Endothelial cell of umbilical vein (primary cell): ENCODE measurements around the gene LGR6. TPM values are rescaled to one million over a fixed set of nuclear protein-coding genes. Genes with fewer than 3 reads are reported as not detected.

Source experiments
- BruUV-seq: library from RNA; stranded (reverse); fragments of 400-500 nt; replicated peaks from 2 replicates; lab custom pipeline; 2021; lab: Mats Ljungman, UMichigan
- CTCF ChIA-PET: fragments of 300-600, 350-600 bp; sonication (Branson Sonifier 250); formaldehyde crosslinking; loops from one replicate; lab custom pipeline; 2021; ENCODE audit warnings: antibody characterized with exemption, inconsistent platforms; lab: Charles Lee
- POLR2A ChIA-PET: fragments of 300-600, 350-600 bp; sonication (Branson Sonifier 250); formaldehyde crosslinking; loops from one replicate; lab custom pipeline; 2021; ENCODE audit warnings: antibody characterized with exemption, inconsistent platforms; lab: Charles Lee
- DNase-seq: peaks from one replicate; pipeline ENCODE4 v3.0.0-alpha.2; 2011; ENCODE audit warnings: low read depth, low spot score
- FAIRE-seq: peaks from 2 replicates; lab custom pipeline; 2011; peaks lifted over from hg19 to GRCh38; lab: Jason Lieb, UNC
- H2AFZ ChIP-seq: 2 replicates; pipeline ENCODE4 v1.6.0; 2012; ENCODE audit warnings: low read depth, low read length, control low read depth, inconsistent platforms
- H3K27ac ChIP-seq: 2 replicates; pipeline ENCODE4 v1.5.1; 2011; ENCODE audit warnings: low read depth, mild to moderate bottlenecking, control low read depth, low read length, moderate library complexity; ENCODE audit not compliant: insufficient read depth
- H3K27me3 ChIP-seq, 2 experiments: 2 replicates each; pipeline versions ENCODE4 v1.6.0 to v1.6.1; 2011; ENCODE audit warnings: low read length in 2 of 2, mixed read lengths in 1 of 2; ENCODE audit not compliant: control insufficient read depth in 2 of 2, insufficient read depth in 2 of 2
- H3K36me3 ChIP-seq, 2 experiments: 2 replicates in 1 of 2; 3 replicates in 1 of 2; pipeline ENCODE4 v1.5.1; 2011; ENCODE audit warnings: low read length in 2 of 2, mild to moderate bottlenecking in 1 of 2, moderate library complexity in 1 of 2; ENCODE audit not compliant: control insufficient read depth in 2 of 2, insufficient read depth in 2 of 2; ENCODE audit errors: extremely low read depth in 1 of 2
- H3K4me1 ChIP-seq: 3 replicates; pipeline ENCODE4 v1.5.1; 2011; ENCODE audit warnings: mild to moderate bottlenecking, low read length; ENCODE audit not compliant: control insufficient read depth, insufficient read depth; ENCODE audit errors: extremely low read depth
- H3K4me2 ChIP-seq: 2 replicates; pipeline ENCODE4 v1.6.1; 2011; ENCODE audit warnings: low read length, control low read depth, mixed read lengths; ENCODE audit not compliant: insufficient read depth
- H3K4me3 ChIP-seq, 3 experiments: fragments of 200-600 bp in 1 of 3; sonication (generic), shearing (Covaris generic) in 1 of 3; replicated peaks in 1 of 3; 2 replicates each; pipeline ENCODE4 v1.5.1; 2011 to 2016; ENCODE audit warnings: control low read depth in 3 of 3, low read length in 3 of 3, mild to moderate bottlenecking in 2 of 3, inconsistent platforms in 1 of 3, low read depth in 1 of 3, moderate library complexity in 1 of 3; ENCODE audit not compliant: insufficient read depth in 1 of 3
- H3K79me2 ChIP-seq: 2 replicates; pipeline ENCODE4 v1.6.0; 2012; ENCODE audit warnings: low read length, inconsistent platforms; ENCODE audit not compliant: control insufficient read depth, insufficient read depth
- H3K9ac ChIP-seq: replicated peaks from 2 replicates; pipeline ENCODE3; 2011; ENCODE audit warnings: low read length, control low read depth; ENCODE audit not compliant: insufficient read depth; ENCODE audit errors: extremely low read depth
- H3K9me1 ChIP-seq: replicated peaks from 3 replicates; pipeline ENCODE4 v1.6.0; 2011; ENCODE audit warnings: mild to moderate bottlenecking, low read length; ENCODE audit not compliant: control insufficient read depth, insufficient read depth; ENCODE audit errors: extremely low read depth
- H3K9me3 ChIP-seq: replicated peaks from 2 replicates; pipeline ENCODE4 v1.5.1; 2012; ENCODE audit warnings: low read length, inconsistent platforms; ENCODE audit not compliant: control insufficient read depth, insufficient read depth
- H4K20me1 ChIP-seq: replicated peaks from 2 replicates; pipeline ENCODE3; 2011; ENCODE audit warnings: mild to moderate bottlenecking, low read length; ENCODE audit not compliant: control insufficient read depth, insufficient read depth; ENCODE audit errors: extremely low read depth
- EZH2 ChIP-seq: IDR thresholded peaks from 2 replicates; pipeline ENCODE4 v1.6.1; 2012; ENCODE audit warnings: borderline replicate concordance, low read depth, mild to moderate bottlenecking, moderate library complexity, low read length, inconsistent platforms; ENCODE audit not compliant: severe bottlenecking
- FOS ChIP-seq: IDR thresholded peaks from 2 replicates; pipeline ENCODE4 v1.6.1; 2011; ENCODE audit warnings: mild to moderate bottlenecking, low read length, moderate library complexity, borderline replicate concordance; ENCODE audit not compliant: insufficient read depth
- GATA2 ChIP-seq: IDR thresholded peaks from 2 replicates; pipeline ENCODE4 v1.7.0; 2011; ENCODE audit warnings: low read depth, mild to moderate bottlenecking, moderate library complexity, mixed read lengths, low read length; ENCODE audit not compliant: insufficient read length, insufficient read depth
- JUN ChIP-seq: IDR thresholded peaks from 2 replicates; pipeline ENCODE4 v1.6.1; 2011; ENCODE audit warnings: borderline replicate concordance, low read depth; ENCODE audit not compliant: insufficient read length, insufficient read depth
- MYC ChIP-seq: IDR thresholded peaks from one replicate; pipeline ENCODE4 v1.6.1; 2011; ENCODE audit warnings: mild to moderate bottlenecking, low read depth, low read length
- POLR2A ChIP-seq: IDR thresholded peaks from 2 replicates; pipeline ENCODE4 v1.6.1; 2012; ENCODE audit warnings: low read depth, mild to moderate bottlenecking, control low read depth, low read length
- POLR2AphosphoS5 ChIP-seq: IDR thresholded peaks from 2 replicates; pipeline ENCODE4 v1.6.1; 2012; ENCODE audit warnings: low read depth, mild to moderate bottlenecking, control low read depth, low read length, moderate library complexity; ENCODE audit not compliant: insufficient read depth
- dilution Hi-C: fragments of 300-500 bp; cut with MboI; formaldehyde crosslinking; loops from one replicate; pipeline ENCODE4 v1.15.0; 2019; ENCODE audit warnings: low sequenced_read_pairs; ENCODE audit not compliant: extremely low pct_ligation_motif_present
- intact Hi-C: fragments of 100-400 bp; cut with micrococcal nuclease; formaldehyde crosslinking; loops from one replicate; pipeline ENCODE4 v1.10.0; 2022
- polyA plus RNA-seq, 4 experiments: library from polyadenylated mRNA; depleted of rRNA in 3 of 4; stranded (reverse) in 3 of 4; unstranded in 1 of 4; fragments of >200 nt; gene quantifications; 2 replicates each; pipeline versions ENCODE4 v1.2.1 to v1.2.3, GENCODE V29; 2011 to 2012; ENCODE audit warnings: missing spikeins in 1 of 4
- total RNA-seq: library from RNA; stranded (reverse); gene quantifications from 2 replicates; pipeline ENCODE4 v1.2.3, GENCODE V29; 2021
- TF ChIP-seq, protein P1 (sequence below), 2 donors: IDR thresholded peaks; 1 replicate in 1 of 2; 2 replicates in 1 of 2; pipeline ENCODE4 v1.5.1; 2011; ENCODE audit warnings: low read length in 2 of 2, mild to moderate bottlenecking in 2 of 2, moderate library complexity in 2 of 2, control low read depth in 1 of 2, inconsistent platforms in 1 of 2, low read depth in 1 of 2; ENCODE audit not compliant: insufficient read depth in 1 of 2; ENCODE audit errors: extremely low read depth in 1 of 2
- TF ChIP-seq, protein P2 (sequence below): IDR thresholded peaks from 2 replicates; pipeline ENCODE4 v1.6.1; 2011; ENCODE audit not compliant: insufficient read depth, insufficient read length

The LGR6 gene
- total and polyA plus RNA-seq, 2 donors (not counting 3 experiments of a cell fraction or from before 2014, with no cell fraction given) = not detected

DNA sequence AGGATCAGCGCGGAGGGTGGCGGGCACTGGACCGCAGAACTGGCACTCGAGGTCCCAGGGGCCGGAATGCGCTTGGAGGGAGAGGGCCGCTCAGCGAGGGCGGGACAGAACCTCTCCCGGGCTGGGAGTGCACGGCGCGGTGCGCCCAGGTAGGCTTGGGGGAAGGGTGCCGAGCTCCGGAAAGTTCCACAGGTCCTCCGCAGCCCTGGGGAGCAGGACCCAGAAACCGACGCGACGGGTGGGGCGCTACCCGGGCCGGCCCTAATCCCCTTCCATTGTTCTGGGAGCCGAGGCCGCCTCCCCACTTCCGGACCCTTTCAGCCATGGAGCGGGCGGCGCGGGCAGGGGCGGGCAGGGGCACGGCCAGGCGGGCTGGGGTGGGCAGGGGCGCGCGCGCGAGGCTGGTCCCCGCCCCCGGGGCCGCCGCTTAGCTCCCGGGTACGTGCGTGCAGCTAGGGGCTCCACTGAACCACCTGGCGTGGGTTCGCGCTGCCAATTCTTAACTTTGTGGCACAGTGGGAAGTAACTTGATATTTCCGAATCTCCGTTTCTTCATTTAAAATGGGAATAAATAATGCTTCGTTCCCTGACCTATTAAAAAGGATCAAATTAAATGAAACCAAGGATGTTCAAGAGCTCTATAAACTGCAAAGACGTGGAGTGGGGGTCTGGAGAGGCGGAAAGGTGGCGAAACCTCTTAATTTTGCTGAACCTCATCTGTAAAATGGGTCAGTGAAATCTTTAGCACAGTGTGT, 20.7 kb downstream of the LGR6 start:
- Histone ChIP-seq H3K79me2 (no peaks in the 10 kb centered on the region), H3K4me1 (peaks cover 2% of the 10 kb centered on the region), H4K20me1 (no peaks in the 10 kb centered on the region), H3K27ac (no peak overlapping the region), H3K4me3 (peak overlapping the region in 1 of 3 experiments; percentile 21), H3K9me1 (no peaks in the 10 kb centered on the region), H3K36me3 (no peaks in the 10 kb centered on the region), H3K9ac (no peak overlapping the region), H3K27me3 (peaks cover 47 to 56% of the 10 kb centered on the region in 2 experiments), H3K4me2 (peak overlapping the region; percentile 25), H2AFZ (peak overlapping the region; percentile 15), H3K9me3 (no peaks in the 10 kb centered on the region)
- TF ChIP-seq FOS = no peak
- intact Hi-C loops = no loop called here
- BruUV-seq = no TSS peak
- ChIA-PET POLR2A (interaction anchor here (0.5 kb wide), 1 partner anchor 1091 kb away, joined by 3 read pairs; no protein-coding TSS in a partner anchor), CTCF (interaction anchor here (0.7 to 1.6 kb wide), 10 partner anchors 8 to 358 kb away, joined by 3 to 9 read pairs (median 5); partner anchors contain the start of gene LGR6)
- dilution Hi-C loops = loop anchor here (25.0 kb wide), 1 partner anchor 98 kb away; no protein-coding TSS in a partner anchor
- FAIRE-seq = no peak
- no peak for DNase-seq

DNA sequence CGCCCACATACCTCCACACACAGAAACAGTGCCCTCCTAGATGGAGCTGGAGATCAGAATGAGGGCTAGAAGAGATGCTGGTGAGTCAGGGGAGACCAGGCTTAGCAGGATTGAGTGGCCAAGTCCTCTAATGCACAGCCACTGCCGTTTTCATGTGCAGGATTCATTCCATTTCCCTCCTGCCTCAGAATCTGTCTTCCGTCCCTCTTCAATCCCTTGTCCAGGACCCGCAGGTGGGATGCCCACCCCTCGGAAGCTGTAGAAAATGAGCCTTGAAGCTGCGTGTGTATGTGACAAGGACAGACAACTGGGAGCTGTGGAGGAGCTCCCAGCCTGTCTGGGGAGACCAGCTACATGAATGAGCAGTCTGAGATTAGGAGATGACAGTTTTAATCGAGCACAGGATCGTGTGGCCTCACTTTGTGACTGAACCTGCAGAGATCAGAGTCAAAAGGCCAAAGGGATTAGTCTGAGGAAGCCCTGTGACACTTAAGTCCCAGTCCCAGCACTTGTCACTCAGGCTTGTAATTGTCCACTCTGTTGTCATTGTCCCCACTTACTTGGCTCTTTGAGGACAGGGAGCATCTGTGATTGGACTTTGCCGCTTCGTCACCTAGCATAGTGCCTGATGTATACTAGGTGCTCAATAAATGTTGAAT, 22.0 kb downstream of the LGR6 start:
- Histone ChIP-seq H3K9me1 (no peaks in the 10 kb centered on the region), H3K4me1 (peaks cover 2% of the 10 kb centered on the region), H3K4me2 (no peak overlapping the region), H3K9ac (no peak overlapping the region), H3K79me2 (no peaks in the 10 kb centered on the region), H3K4me3 (no peak overlapping the region), H3K27me3 (peaks cover 49 to 56% of the 10 kb centered on the region in 2 experiments), H3K27ac (no peak overlapping the region), H3K36me3 (no peaks in the 10 kb centered on the region), H4K20me1 (no peaks in the 10 kb centered on the region), H2AFZ (no peak overlapping the region), H3K9me3 (no peaks in the 10 kb centered on the region)
- DNase-seq = no peak
- intact Hi-C loops = no loop called here
- TF ChIP-seq GATA2 (no peak), FOS (no peak), JUN (no peak), MYC (no peak), EZH2 (no peak), POLR2AphosphoS5 (no peak), POLR2A (no peak)
- TF ChIP-seq, protein P1, sequence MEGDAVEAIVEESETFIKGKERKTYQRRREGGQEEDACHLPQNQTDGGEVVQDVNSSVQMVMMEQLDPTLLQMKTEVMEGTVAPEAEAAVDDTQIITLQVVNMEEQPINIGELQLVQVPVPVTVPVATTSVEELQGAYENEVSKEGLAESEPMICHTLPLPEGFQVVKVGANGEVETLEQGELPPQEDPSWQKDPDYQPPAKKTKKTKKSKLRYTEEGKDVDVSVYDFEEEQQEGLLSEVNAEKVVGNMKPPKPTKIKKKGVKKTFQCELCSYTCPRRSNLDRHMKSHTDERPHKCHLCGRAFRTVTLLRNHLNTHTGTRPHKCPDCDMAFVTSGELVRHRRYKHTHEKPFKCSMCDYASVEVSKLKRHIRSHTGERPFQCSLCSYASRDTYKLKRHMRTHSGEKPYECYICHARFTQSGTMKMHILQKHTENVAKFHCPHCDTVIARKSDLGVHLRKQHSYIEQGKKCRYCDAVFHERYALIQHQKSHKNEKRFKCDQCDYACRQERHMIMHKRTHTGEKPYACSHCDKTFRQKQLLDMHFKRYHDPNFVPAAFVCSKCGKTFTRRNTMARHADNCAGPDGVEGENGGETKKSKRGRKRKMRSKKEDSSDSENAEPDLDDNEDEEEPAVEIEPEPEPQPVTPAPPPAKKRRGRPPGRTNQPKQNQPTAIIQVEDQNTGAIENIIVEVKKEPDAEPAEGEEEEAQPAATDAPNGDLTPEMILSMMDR (IDR thresholded peaks at IDR 0.05; ENCODE audit: extremely low read depth in 1 of 2, insufficient read depth in 1 of 2, low read depth in 1 of 2, low read length in 2 of 2) = no peak
- TF ChIP-seq, protein P2, sequence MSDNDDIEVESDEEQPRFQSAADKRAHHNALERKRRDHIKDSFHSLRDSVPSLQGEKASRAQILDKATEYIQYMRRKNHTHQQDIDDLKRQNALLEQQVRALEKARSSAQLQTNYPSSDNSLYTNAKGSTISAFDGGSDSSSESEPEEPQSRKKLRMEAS = no peak
- no TSS peak for BruUV-seq
- dilution Hi-C loops = loop anchor here (25.0 kb wide), 1 partner anchor 97 kb away; no protein-coding TSS in a partner anchor
- ChIA-PET CTCF (interaction anchor here (0.9 to 1.6 kb wide), 6 partner anchors 16 to 357 kb away, joined by 3 to 6 read pairs (median 4); partner anchors contain the start of gene LGR6), POLR2A (no interaction called here)
- no peak for FAIRE-seq
